AML-193 (cell line): ENCODE measurements around the gene DPYD.

Source experiments
- DNase-seq, 2 experiments: peaks; one replicate each; lab custom pipeline; 2025; lab: John Stamatoyannopoulos, UW

The DPYD gene

GRCh38 chr1:97202481-97203380 is 718.1 kb downstream of the DPYD start:
- DNase-seq = no peak

GRCh38 chr1:97201641-97202040 is 719.2 kb downstream of the DPYD start:
- DNase-seq = no peak

- DNase-seq = no peak
These were observed 720.2 kb downstream of the DPYD start for GRCh38 chr1:97200595-97200994.

- no peak for DNase-seq
These were observed 723.9 kb downstream of the DPYD start for GRCh38 chr1:97196825-97197516.

GRCh38 chr1:97192872-97193572 is 727.8 kb downstream of the DPYD start:
- no peak for DNase-seq

GRCh38 chr1:97190326-97190725 is 730.5 kb downstream of the DPYD start:
- no peak for DNase-seq

GRCh38 chr1:97186381-97186780 is 734.5 kb downstream of the DPYD start:
- DNase-seq = peak in 1 of 2 experiments; percentile 4

GRCh38 chr1:97174039-97174704 is 746.7 kb downstream of the DPYD start:
- no peak for DNase-seq

GRCh38 chr1:97170300-97170699 is 750.5 kb downstream of the DPYD start:
- DNase-seq = no peak

- DNase-seq = no peak
These were observed 752.8 kb downstream of the DPYD start for GRCh38 chr1:97168056-97168455.

GRCh38 chr1:97167246-97167645 is 753.6 kb downstream of the DPYD start:
- DNase-seq = no peak

GRCh38 chr1:97166626-97167025 is 754.2 kb downstream of the DPYD start:
- DNase-seq = no peak

- DNase-seq = no peak
These were observed 756.6 kb downstream of the DPYD start for GRCh38 chr1:97164276-97164639.

- DNase-seq = no peak
These were observed 757.1 kb downstream of the DPYD start for GRCh38 chr1:97163591-97164275.

GRCh38 chr1:97160818-97161217 is 760.0 kb downstream of the DPYD start:
- DNase-seq = no peak

GRCh38 chr1:97159342-97159741 is 761.5 kb downstream of the DPYD start:
- DNase-seq = peak in 1 of 2 experiments; percentile 2

- no peak for DNase-seq
These were observed 762.1 kb downstream of the DPYD start for GRCh38 chr1:97158691-97159096.

GRCh38 chr1:97157991-97158390 is 762.8 kb downstream of the DPYD start:
- no peak for DNase-seq

GRCh38 chr1:97151651-97152050 is 769.2 kb downstream of the DPYD start:
- no peak for DNase-seq

- DNase-seq = no peak
These were observed 775.4 kb downstream of the DPYD start for GRCh38 chr1:97145321-97145956.

- no peak for DNase-seq
These were observed 776.3 kb downstream of the DPYD start for GRCh38 chr1:97144527-97144926.
